Neuronal stem cell (in vitro differentiated cells): ENCODE results near the gene CSMD2.

Experiments used
- DNase-seq: peaks from one replicate; pipeline ENCODE4 v3.0.0-alpha.2; 2013; ENCODE audit warnings: low spot score
- H2AFZ ChIP-seq: one replicate; pipeline ENCODE4 v1.6.1; 2013; ENCODE audit warnings: mild to moderate bottlenecking, low read length, inconsistent platforms
- H2AK5ac ChIP-seq: 2 replicates; pipeline ENCODE4 v1.6.1; 2013; ENCODE audit warnings: low read depth, mild to moderate bottlenecking, inconsistent platforms, low read length, moderate library complexity, mixed read lengths
- H2BK120ac ChIP-seq: 2 replicates; pipeline ENCODE4 v1.6.1; 2013; ENCODE audit warnings: low read depth, mild to moderate bottlenecking, inconsistent platforms, low read length, moderate library complexity, mixed read lengths
- H2BK12ac ChIP-seq: one replicate; pipeline ENCODE4 v1.6.1; 2013; ENCODE audit warnings: low read length, inconsistent platforms
- H2BK15ac ChIP-seq: 2 replicates; pipeline ENCODE4 v1.6.1; 2013; ENCODE audit warnings: mild to moderate bottlenecking, low read length, inconsistent platforms, mixed read lengths
- H2BK5ac ChIP-seq: one replicate; pipeline ENCODE4 v1.6.1; 2013; ENCODE audit warnings: inconsistent platforms, mild to moderate bottlenecking, low read length, moderate library complexity
- H3K14ac ChIP-seq: one replicate; pipeline ENCODE4 v1.6.1; 2013; ENCODE audit warnings: low read length, inconsistent platforms
- H3K18ac ChIP-seq: 2 replicates; pipeline ENCODE4 v1.6.1; 2013; ENCODE audit warnings: low read length, inconsistent platforms
- H3K23ac ChIP-seq: 2 replicates; pipeline ENCODE4 v1.6.1; 2013; ENCODE audit warnings: low read depth, mild to moderate bottlenecking, mixed read lengths, low read length, inconsistent platforms; ENCODE audit not compliant: poor library complexity
- H3K27ac ChIP-seq: replicated peaks from 3 replicates; pipeline ENCODE4 v1.5.1; 2013; ENCODE audit warnings: low read length, inconsistent platforms
- H3K27me3 ChIP-seq, 3 experiments: 2 replicates each; pipeline ENCODE4 v1.6.1; 2013; ENCODE audit warnings: low read length in 3 of 3, mild to moderate bottlenecking in 2 of 3, inconsistent platforms in 1 of 3, low read depth in 1 of 3, mixed read lengths in 1 of 3, moderate library complexity in 1 of 3; ENCODE audit not compliant: control insufficient read depth in 3 of 3, insufficient read depth in 3 of 3
- H3K36me3 ChIP-seq, 2 donors: replicated peaks in 1 of 2; 2 replicates each; pipeline ENCODE4 v1.6.1; 2013; ENCODE audit warnings: low read length in 2 of 2; ENCODE audit not compliant: control insufficient read depth in 2 of 2, insufficient read depth in 2 of 2
- H3K4ac ChIP-seq: 2 replicates; pipeline ENCODE4 v1.6.1; 2013; ENCODE audit warnings: inconsistent platforms, mild to moderate bottlenecking, low read length, moderate library complexity
- H3K4me1 ChIP-seq, 2 donors: 1 replicate in 1 of 2; 2 replicates in 1 of 2; pipeline ENCODE4 v1.6.1; 2013; ENCODE audit warnings: low read length in 2 of 2, low read depth in 1 of 2; ENCODE audit not compliant: control insufficient read depth in 2 of 2, insufficient read depth in 1 of 2
- H3K4me2 ChIP-seq: one replicate; pipeline ENCODE4 v1.6.1; 2013; ENCODE audit warnings: mild to moderate bottlenecking, low read length, inconsistent platforms; ENCODE audit not compliant: insufficient read depth, poor library complexity, severe bottlenecking
- H3K4me3 ChIP-seq, 2 donors: 2 replicates each; pipeline ENCODE4 v1.5.1; 2013; ENCODE audit warnings: low read length in 2 of 2, mild to moderate bottlenecking in 2 of 2, inconsistent platforms in 1 of 2, moderate library complexity in 1 of 2
- H3K79me1 ChIP-seq: one replicate; pipeline ENCODE4 v1.6.1; 2013; ENCODE audit warnings: low read depth, mild to moderate bottlenecking, inconsistent platforms, low read length, moderate library complexity
- H3K9ac ChIP-seq: one replicate; pipeline ENCODE4 v1.6.1; 2013; ENCODE audit warnings: mild to moderate bottlenecking, low read depth, low read length, inconsistent platforms; ENCODE audit not compliant: poor library complexity
- H3K9me3 ChIP-seq, 2 donors: replicated peaks in 1 of 2; 2 replicates each; pipeline versions ENCODE3 to v1.6.1; 2013; ENCODE audit warnings: low read length in 2 of 2, mild to moderate bottlenecking in 2 of 2, inconsistent platforms in 1 of 2, low read depth in 1 of 2, mixed read lengths in 1 of 2, moderate library complexity in 1 of 2; ENCODE audit not compliant: control insufficient read depth in 2 of 2, insufficient read depth in 1 of 2
- H4K8ac ChIP-seq: one replicate; pipeline ENCODE4 v1.6.1; 2013; ENCODE audit warnings: low read depth, mild to moderate bottlenecking, inconsistent platforms, low read length, moderate library complexity
- H4K91ac ChIP-seq: one replicate; pipeline ENCODE4 v1.6.1; 2013; ENCODE audit warnings: low read length, low read depth, mild to moderate bottlenecking, inconsistent platforms; ENCODE audit not compliant: poor library complexity
- WGBS, 2 donors: extraction: QIAGEN DNeasy Blood & Tissue Kit; methylation state at CpG; one replicate each; pipeline ENCODE4 v1.1.7; 2013; ENCODE audit warnings: missing lambda C conversion rate in 2 of 2, mixed read lengths in 1 of 2; ENCODE audit not compliant: insufficient read length in 2 of 2, insufficient replicate concordance in 1 of 2; ENCODE audit errors: extremely low coverage in 2 of 2; 5-methylcytosine and 5-hydroxymethylcytosine counted together

CSMD2 gene

DNA sequence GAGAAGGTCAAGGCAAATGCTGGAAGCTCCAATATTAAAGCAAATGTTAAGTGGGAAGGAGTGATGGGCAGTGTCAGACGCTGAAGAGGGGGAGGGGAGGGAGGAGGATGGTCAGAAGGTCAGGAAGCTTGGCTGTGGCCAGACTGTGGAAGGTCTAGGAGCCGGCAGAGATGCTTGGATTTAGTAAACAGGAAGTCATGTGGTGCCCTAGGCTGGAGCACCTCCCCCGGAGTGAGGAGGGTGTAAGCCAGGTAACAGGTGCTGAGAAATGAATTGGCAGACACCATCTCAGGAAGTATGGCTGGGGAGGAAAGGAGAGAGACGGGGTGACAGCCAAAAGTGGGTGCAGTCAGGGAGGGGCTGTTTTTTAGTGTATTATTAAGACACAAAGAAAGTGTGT is 17.7 kb downstream of the CSMD2 start:
- Histone ChIP-seq H3K27ac (no peak overlapping the region), H3K4me2 (no peak overlapping the region), H3K23ac (no peak overlapping the region), H3K79me1 (no peaks in the 10 kb centered on the region), H3K4me3 (no peak overlapping the region), H2AK5ac (no peak overlapping the region), H2BK5ac (no peak overlapping the region), H3K9ac (no peak overlapping the region), H2BK12ac (no peak overlapping the region), H2AFZ (no peak overlapping the region), H3K36me3 (no peaks in the 10 kb centered on the region), H3K4ac (no peak overlapping the region), H3K9me3 (no peaks in the 10 kb centered on the region), H2BK15ac (no peak overlapping the region), H2BK120ac (no peak overlapping the region), H4K91ac (no peak overlapping the region), H3K27me3 (peaks cover 0 to 6% (median 0%) of the 10 kb centered on the region in 3 experiments), H3K4me1 (peaks cover 0 to 15% of the 10 kb centered on the region in 2 donors), H3K18ac (no peak overlapping the region), H3K14ac (no peak overlapping the region), H4K8ac (no peak overlapping the region)
- WGBS, 2 donors: no CpG with 5 or more reads among the region's 4 CpGs
- DNase-seq: no peak

DNA sequence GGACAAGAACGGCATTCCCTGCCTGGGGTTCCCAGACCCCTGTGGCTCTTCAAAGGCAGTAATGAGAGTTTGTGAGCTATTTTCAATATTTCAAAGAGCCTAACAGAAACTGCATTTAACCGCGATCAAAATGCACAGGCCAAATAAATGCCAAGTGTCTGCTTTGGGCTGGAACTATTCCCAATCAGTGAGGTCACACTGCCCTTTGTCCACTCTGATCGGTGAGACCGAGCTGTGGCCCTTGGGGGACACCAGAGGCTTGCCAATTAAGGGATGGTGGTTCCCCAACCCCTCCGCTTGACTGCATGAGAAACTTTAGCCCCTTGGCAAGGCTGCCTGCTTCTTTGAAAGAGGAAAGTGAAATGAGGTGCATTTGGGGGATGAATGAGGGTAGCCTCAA is 20.3 kb downstream of the CSMD2 start:
- no peak overlapping the region for H2BK12ac ChIP-seq
- peaks cover 0 to 6% (median 0%) of the 10 kb centered on the region in 3 experiments for H3K27me3 ChIP-seq
- H3K4me1 ChIP-seq: peaks cover 0 to 9% of the 10 kb centered on the region in 2 donors
- H4K8ac ChIP-seq: no peak overlapping the region
- no peak overlapping the region for H2BK5ac ChIP-seq
- DNase-seq: no peak
- H3K27ac ChIP-seq: no peak overlapping the region
- no peak overlapping the region for H3K14ac ChIP-seq
- no peak overlapping the region for H2AFZ ChIP-seq
- no peak overlapping the region for H2BK120ac ChIP-seq
- H3K36me3 ChIP-seq: no peaks in the 10 kb centered on the region
- no peak overlapping the region for H3K23ac ChIP-seq
- no CpG with 5 or more reads among the region's 6 CpGs for WGBS, 2 donors
- no peak overlapping the region for H3K4ac ChIP-seq
- H2AK5ac ChIP-seq: no peak overlapping the region
- no peak overlapping the region for H3K4me3 ChIP-seq
- no peaks in the 10 kb centered on the region for H3K9me3 ChIP-seq
- no peaks in the 10 kb centered on the region for H3K79me1 ChIP-seq
- no peak overlapping the region for H4K91ac ChIP-seq
- H3K18ac ChIP-seq: no peak overlapping the region
- no peak overlapping the region for H2BK15ac ChIP-seq
- no peak overlapping the region for H3K9ac ChIP-seq
- H3K4me2 ChIP-seq: no peak overlapping the region

DNA sequence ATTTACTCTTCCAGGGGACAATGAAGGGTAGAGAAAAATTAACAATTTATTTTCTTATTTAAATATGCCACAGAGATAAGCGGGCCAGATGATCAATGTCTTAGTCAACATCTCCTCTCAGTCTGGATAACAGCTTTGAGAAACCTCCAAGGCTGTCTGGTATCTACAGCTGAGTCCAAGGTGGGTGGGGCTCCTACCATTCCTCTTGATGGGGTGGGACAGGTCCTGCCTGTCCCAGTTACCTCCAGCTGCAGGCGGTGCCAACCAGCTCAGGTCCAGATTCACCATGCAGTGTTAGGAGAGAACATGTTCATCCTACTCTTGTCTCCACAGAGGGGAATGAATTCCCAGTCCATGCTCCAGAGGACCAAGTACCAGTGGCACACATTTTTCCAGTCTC is 21.1 kb downstream of the CSMD2 start:
- no peak overlapping the region for H3K9ac ChIP-seq
- H3K18ac ChIP-seq: no peak overlapping the region
- no peak overlapping the region for H3K23ac ChIP-seq
- no peak overlapping the region for H2BK5ac ChIP-seq
- H3K79me1 ChIP-seq: no peaks in the 10 kb centered on the region
- WGBS, 2 donors: no CpG with 5 or more reads among the region's 2 CpGs
- no peak for DNase-seq
- no peaks in the 10 kb centered on the region for H3K9me3 ChIP-seq
- peaks cover 0 to 2% (median 0%) of the 10 kb centered on the region in 3 experiments for H3K27me3 ChIP-seq
- H2AFZ ChIP-seq: no peak overlapping the region
- no peak overlapping the region for H3K4ac ChIP-seq
- no peak overlapping the region for H3K27ac ChIP-seq
- no peak overlapping the region for H3K4me2 ChIP-seq
- H3K4me3 ChIP-seq: no peak overlapping the region
- H4K8ac ChIP-seq: no peak overlapping the region
- no peak overlapping the region for H2BK15ac ChIP-seq
- peaks cover 0 to 2% of the 10 kb centered on the region in 2 donors for H3K4me1 ChIP-seq
- H3K36me3 ChIP-seq: no peaks in the 10 kb centered on the region
- no peak overlapping the region for H2BK12ac ChIP-seq
- H2AK5ac ChIP-seq: no peak overlapping the region
- H4K91ac ChIP-seq: no peak overlapping the region
- no peak overlapping the region for H3K14ac ChIP-seq
- H2BK120ac ChIP-seq: no peak overlapping the region

DNA sequence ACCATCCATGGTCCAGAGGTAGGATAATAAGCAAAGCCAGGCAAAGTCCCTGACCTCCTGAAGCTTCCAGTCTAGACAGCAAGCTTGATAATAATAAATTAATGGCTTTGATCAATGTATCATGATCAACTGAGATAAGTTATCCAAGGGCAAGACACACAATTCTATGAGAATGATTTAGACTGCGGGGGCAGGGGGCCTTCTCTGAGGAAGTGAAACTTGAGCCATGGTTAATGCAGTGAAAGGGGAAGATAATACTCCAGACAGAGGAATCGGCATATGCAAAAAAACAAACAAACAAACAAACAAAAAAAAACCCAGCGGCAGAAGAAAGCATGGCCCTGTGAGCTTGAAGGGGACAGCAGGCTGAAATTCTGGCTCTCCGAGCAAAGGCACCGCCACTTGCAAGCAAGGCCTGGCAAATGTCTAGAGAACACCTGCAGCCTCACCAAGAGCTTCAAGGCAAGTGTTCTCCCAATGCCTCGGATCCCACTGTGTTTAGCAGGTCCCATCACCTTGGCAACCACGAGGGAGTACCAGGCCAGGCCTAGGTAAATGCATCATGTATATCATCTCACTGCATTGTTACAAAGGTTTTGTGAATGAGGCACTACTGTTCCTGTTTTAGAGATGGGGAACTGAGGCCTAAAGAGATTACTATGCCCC is 24.9 kb downstream of the CSMD2 start:
- no peak overlapping the region for H3K23ac ChIP-seq
- H3K4me3 ChIP-seq: no peak overlapping the region
- H3K27me3 ChIP-seq: no peaks in the 10 kb centered on the region
- no peak overlapping the region for H2BK15ac ChIP-seq
- no peak overlapping the region for H2AFZ ChIP-seq
- H2BK120ac ChIP-seq: no peak overlapping the region
- no CpG with 5 or more reads among the region's 7 CpGs for WGBS, 2 donors
- H3K9ac ChIP-seq: no peak overlapping the region
- no peak overlapping the region for H3K4me2 ChIP-seq
- no peaks in the 10 kb centered on the region for H3K79me1 ChIP-seq
- no peak overlapping the region for H2BK5ac ChIP-seq
- no peak for DNase-seq
- no peak overlapping the region for H2AK5ac ChIP-seq
- H4K91ac ChIP-seq: no peak overlapping the region
- H2BK12ac ChIP-seq: no peak overlapping the region
- H4K8ac ChIP-seq: no peak overlapping the region
- H3K14ac ChIP-seq: no peak overlapping the region
- H3K18ac ChIP-seq: no peak overlapping the region
- no peaks in the 10 kb centered on the region for H3K9me3 ChIP-seq
- H3K27ac ChIP-seq: no peak overlapping the region
- H3K4ac ChIP-seq: no peak overlapping the region
- H3K36me3 ChIP-seq: no peaks in the 10 kb centered on the region
- no peaks in the 10 kb centered on the region for H3K4me1 ChIP-seq
